HG03460 (cell line): ENCODE results near the gene HSPBAP1.
A peak's percentile ranks its signal among the peaks of the same experiment; 100 is the strongest.
"Not testable (repeated sequence)": the region's sequence is repeated elsewhere in the genome, so short reads cannot be mapped to it uniquely, and the experiment has no call there.

Source experiments
- ATAC-seq: cut with Tn5 transposase; IDR thresholded peaks from one replicate; pipeline ENCODE4 v1.9.1; 2021; ENCODE audit not compliant: unreplicated experiment

HSPBAP1 gene

GRCh38 chr3:122742234-122742633 lies 51.4 kb downstream of the HSPBAP1 start:
- no peak for ATAC-seq

GRCh38 chr3:122739172-122739571 lies 54.5 kb downstream of the HSPBAP1 start:
- no peak for ATAC-seq

GRCh38 chr3:122732682-122733525 lies 60.7 kb downstream of the HSPBAP1 start:
- not testable (repeated sequence) for ATAC-seq

GRCh38 chr3:122730240-122730639 lies 63.4 kb downstream of the HSPBAP1 start:
- no peak for ATAC-seq

GRCh38 chr3:122728756-122729514 lies 64.7 kb downstream of the HSPBAP1 start:
- no peak for ATAC-seq

GRCh38 chr3:122728186-122728585 lies 65.4 kb downstream of the HSPBAP1 start:
- no peak for ATAC-seq

- no peak for ATAC-seq
These were observed 65.9 kb downstream of the HSPBAP1 start for GRCh38 chr3:122727766-122728165.

- ATAC-seq: no peak
These were observed 66.3 kb downstream of the HSPBAP1 start for GRCh38 chr3:122727294-122727693.

GRCh38 chr3:122725106-122725505 lies 68.5 kb downstream of the HSPBAP1 start:
- ATAC-seq: no peak

GRCh38 chr3:122719273-122719921 lies 74.2 kb downstream of the HSPBAP1 start:
- ATAC-seq: no peak

GRCh38 chr3:122716667-122717066 lies 77.0 kb downstream of the HSPBAP1 start:
- no peak for ATAC-seq

- no peak for ATAC-seq
These were observed 79.4 kb downstream of the HSPBAP1 start for GRCh38 chr3:122714273-122714672.

- ATAC-seq: not testable (repeated sequence)
These were observed 82.9 kb downstream of the HSPBAP1 start for GRCh38 chr3:122710616-122711251.

GRCh38 chr3:122705379-122705778 lies 88.3 kb downstream of the HSPBAP1 start:
- no peak for ATAC-seq

GRCh38 chr3:122700193-122700592 lies 93.4 kb downstream of the HSPBAP1 start:
- ATAC-seq: no peak

GRCh38 chr3:122697952-122698620 lies 95.5 kb downstream of the HSPBAP1 start:
- peak; percentile 71 for ATAC-seq

GRCh38 chr3:122695927-122696561 lies 97.6 kb downstream of the HSPBAP1 start:
- no peak for ATAC-seq

GRCh38 chr3:122694966-122695365 lies 98.7 kb downstream of the HSPBAP1 start:
- ATAC-seq: peak; percentile 55

GRCh38 chr3:122692674-122693073 lies 101.0 kb downstream of the HSPBAP1 start:
- no peak for ATAC-seq

- peak; percentile 71 for ATAC-seq
These were observed 102.4 kb downstream of the HSPBAP1 start for GRCh38 chr3:122691195-122691594.
